GM12865 (cell line): ENCODE results near the gene NFATC2.

Experiments used
- DNase-seq: peaks from one replicate; pipeline ENCODE4 v3.0.0; 2010; ENCODE audit warnings: low read depth
- H3K4me3 ChIP-seq: 2 replicates; pipeline ENCODE4 v1.5.1; 2011; ENCODE audit warnings: mild to moderate bottlenecking, low read depth, low read length, control low read depth
- TF ChIP-seq, protein P1 (sequence below): IDR thresholded peaks from 2 replicates; pipeline ENCODE4 v1.5.1; 2011; ENCODE audit warnings: low read length, control low read depth, low read depth, inconsistent platforms; ENCODE audit not compliant: insufficient read depth; ENCODE audit errors: missing control alignments

NFATC2 gene

DNA sequence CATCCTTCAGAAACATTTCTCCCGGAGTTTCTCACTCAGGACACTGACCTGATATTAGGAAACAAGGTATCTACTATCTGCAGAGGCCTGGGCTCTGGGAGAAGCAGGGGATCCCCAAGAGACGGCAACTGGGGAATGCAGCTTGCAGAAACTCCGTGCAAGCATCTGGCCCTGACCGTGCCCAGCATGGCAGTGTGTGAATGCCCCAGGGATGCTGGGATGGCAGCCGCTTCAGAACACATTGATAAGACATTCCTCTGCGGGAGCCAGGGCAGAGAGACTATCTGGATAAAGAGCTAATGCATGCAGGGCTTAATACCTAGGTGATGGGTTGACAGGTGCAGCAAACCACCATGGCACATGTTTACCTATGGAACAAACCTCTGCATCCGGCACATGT lies 55.4 kb downstream of the NFATC2 start:
- TF ChIP-seq, protein P1, sequence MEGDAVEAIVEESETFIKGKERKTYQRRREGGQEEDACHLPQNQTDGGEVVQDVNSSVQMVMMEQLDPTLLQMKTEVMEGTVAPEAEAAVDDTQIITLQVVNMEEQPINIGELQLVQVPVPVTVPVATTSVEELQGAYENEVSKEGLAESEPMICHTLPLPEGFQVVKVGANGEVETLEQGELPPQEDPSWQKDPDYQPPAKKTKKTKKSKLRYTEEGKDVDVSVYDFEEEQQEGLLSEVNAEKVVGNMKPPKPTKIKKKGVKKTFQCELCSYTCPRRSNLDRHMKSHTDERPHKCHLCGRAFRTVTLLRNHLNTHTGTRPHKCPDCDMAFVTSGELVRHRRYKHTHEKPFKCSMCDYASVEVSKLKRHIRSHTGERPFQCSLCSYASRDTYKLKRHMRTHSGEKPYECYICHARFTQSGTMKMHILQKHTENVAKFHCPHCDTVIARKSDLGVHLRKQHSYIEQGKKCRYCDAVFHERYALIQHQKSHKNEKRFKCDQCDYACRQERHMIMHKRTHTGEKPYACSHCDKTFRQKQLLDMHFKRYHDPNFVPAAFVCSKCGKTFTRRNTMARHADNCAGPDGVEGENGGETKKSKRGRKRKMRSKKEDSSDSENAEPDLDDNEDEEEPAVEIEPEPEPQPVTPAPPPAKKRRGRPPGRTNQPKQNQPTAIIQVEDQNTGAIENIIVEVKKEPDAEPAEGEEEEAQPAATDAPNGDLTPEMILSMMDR = no peak
- H3K4me3 ChIP-seq = no peak overlapping the region
- DNase-seq = no peak

DNA sequence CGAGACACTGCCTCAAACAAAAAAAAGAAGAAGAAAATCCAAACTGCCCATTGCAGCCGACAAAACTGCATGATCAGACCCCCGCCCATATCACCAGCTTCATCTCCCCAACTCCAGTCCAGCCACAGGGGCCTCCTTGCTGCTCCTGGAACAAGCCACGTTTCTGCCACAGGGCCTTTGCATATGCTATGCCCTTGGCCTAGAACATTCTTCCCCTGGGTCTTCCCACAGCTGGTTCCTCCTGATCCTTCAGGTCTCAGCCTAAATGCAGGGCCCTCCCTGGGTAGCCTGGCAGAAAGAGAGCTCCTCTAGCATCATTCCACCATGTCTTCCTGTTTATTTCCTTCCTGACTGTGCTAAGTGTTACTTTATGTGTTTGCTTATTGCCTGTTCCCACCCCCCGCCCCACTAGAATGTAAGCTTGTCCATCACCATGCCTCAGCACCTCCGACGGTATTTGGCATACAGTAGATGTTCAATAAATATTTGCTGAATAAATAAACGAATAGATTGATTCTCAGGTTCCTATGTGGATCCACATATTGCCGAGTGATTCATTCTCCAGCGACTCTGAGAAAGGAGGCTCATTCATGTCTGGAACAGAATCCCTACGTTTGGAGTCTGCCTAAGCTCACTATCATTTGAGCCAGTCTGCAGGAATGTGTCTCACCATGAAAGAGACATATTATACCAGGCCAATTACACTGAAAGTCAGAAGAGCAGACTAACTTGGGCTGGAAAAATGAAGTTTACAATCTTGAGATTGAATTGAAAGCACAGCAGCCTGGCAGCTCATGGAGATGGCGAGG lies 56.1 kb downstream of the NFATC2 start:
- DNase-seq = no peak
- H3K4me3 ChIP-seq = no peak overlapping the region
- TF ChIP-seq, protein P1 = no peak

DNA sequence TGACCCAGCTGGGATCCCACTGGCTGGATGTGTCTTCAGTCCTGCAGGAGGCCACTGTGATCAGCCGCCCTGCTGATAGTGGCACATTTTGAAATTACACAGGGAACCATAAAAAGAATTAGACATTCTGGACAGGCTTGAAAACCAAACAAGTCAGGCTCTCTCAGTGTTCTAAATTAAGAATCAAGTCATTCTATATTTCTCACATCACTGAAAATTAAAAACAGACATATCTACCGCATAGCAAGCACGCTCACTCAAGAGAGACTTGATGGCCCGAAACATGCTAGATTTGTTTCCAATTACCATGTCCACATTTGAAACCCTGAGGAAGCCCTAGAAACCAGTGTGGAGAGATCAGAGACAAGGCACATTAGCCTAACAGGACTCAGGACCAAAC lies 57.7 kb downstream of the NFATC2 start:
- H3K4me3 ChIP-seq = no peak overlapping the region
- DNase-seq = no peak
- TF ChIP-seq, protein P1 = no peak

DNA sequence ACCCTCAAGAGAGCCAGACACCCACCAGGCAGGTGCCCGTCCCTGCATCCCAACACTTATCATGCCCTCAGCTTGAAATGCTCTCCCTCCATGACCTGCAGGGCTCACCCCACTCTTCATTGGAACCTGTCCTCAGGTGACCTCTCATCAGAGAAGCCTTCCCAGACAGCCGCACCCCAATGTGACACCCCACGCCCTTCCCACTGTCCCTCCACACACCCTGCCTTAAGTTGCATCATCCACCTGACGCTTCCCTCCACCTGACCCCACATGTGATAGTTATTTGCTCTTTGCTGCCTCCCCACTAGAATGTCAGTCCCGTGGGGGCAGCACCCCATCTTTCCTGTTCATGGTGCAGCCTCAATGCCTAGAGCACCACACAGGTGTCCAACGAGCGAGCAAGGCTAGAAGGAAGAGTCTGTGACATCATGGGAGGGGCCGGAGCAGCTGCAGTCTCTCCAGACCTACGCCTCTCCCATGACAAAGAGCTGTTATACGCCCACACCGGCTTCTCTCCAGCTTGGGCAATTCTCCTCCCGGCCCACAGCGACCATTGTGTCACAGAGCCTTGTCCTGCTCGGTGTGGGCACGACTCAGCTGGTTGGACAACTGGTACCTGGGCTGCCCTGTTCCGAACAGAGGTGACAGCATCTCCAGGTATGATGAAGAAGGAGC lies 58.2 kb downstream of the NFATC2 start:
- DNase-seq = no peak
- TF ChIP-seq, protein P1 = no peak
- no peak overlapping the region for H3K4me3 ChIP-seq

DNA sequence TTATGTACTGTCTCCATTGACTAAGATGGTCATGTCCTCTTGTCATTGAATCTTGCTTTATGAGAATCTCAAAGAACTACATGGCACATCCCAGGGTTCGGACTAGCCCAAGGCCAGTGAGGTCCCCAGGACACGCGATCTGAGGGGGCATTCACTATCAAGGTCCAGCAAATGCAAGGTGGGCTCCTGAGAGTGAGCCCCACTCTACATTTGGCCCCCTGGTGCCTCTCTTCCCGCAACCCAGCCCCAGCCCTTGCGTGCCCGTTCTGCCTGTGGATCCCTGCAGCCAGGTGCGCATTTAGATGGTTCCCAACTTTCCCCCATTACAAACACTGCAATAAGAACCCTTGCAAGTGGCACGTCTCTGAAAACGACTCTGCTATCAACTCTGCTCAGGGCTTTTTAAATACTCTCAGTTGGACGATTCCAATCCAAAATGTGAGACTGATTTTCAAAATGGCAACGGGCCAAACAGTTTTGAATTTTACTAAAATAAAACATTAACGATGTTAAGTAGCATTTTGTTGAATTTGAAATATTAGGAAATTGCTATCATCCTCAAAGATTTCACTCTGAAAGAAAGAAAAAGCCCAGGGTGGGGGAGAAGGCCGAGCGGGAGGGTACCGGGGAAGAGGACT lies 59.6 kb downstream of the NFATC2 start:
- no peak for DNase-seq
- TF ChIP-seq, protein P1 = no peak
- H3K4me3 ChIP-seq = no peak overlapping the region

DNA sequence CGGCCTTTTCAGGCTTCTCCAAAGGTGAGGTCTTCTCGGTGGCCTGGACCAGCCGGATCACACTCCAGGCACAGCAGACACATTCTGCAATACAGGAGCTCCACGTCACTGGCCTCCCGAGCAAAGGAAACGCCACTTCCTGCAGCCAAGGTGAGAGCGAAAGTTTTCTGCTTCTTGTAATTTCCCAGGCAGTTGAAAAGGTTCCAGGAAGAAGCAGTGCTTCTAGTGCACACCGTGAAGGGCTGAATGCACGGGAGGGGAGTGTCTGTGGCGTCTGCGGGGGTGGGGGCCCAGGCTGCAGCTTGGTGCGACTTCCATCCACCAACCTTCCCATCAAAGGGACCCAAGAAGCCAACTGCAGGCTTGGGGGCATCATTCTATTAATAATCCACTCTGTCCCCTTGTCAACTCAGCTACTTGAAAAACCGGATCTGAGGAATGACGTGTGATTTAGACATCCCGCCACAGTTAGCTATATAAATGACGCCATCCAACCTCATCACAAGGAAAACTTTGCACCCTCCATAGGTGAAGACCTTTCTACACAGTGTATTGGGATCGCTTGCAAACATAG lies 61.1 kb downstream of the NFATC2 start:
- TF ChIP-seq, protein P1 = no peak
- H3K4me3 ChIP-seq = peak overlapping the region; percentile 22
- peak; percentile 71 for DNase-seq
